Activated CD4-positive, alpha-beta T cell treated with anti-CD3 and anti-CD28 coated beads for 36 hours (primary cell): ENCODE results near the gene CEP112. TPM values are rescaled to one million over a fixed set of nuclear protein-coding genes. Genes with fewer than 3 reads are reported as not detected.

ENCODE experiments used
- ATAC-seq: fragments of 200-7000 bp; cut with Tn5 transposase; one replicate; pipeline ENCODE4 v1.10.0; 2021; ENCODE audit warnings: mild to moderate bottlenecking, moderate library complexity
- CTCF ChIA-PET: fragments of 350-600 bp; sonication (Branson Sonifier 250); formaldehyde crosslinking; loops from one replicate; lab custom pipeline; 2021; ENCODE audit warnings: antibody characterized with exemption; lab: Charles Lee
- POLR2A ChIA-PET: fragments of 350-600 bp; sonication (Branson Sonifier 250); formaldehyde crosslinking; loops from one replicate; lab custom pipeline; 2021; ENCODE audit warnings: antibody characterized with exemption, inconsistent platforms; lab: Charles Lee
- DNase-seq: peaks from one replicate; pipeline ENCODE4 v3.0.0-alpha.2; 2020
- H3K27ac Mint-ChIP-seq: one replicate; pipeline ENCODE4 v1.8.0; 2021; ENCODE audit warnings: mixed read lengths
- H3K27me3 Mint-ChIP-seq: one replicate; pipeline ENCODE4 v1.8.0; 2021; ENCODE audit warnings: mixed read lengths
- H3K36me3 Mint-ChIP-seq: one replicate; pipeline ENCODE4 v1.8.0; 2021; ENCODE audit warnings: low read depth, mixed read lengths
- H3K4me1 Mint-ChIP-seq: one replicate; pipeline ENCODE4 v1.8.0; 2021; ENCODE audit warnings: mixed read lengths
- H3K4me3 Mint-ChIP-seq: one replicate; pipeline ENCODE4 v1.8.0; 2021; ENCODE audit warnings: mild to moderate bottlenecking, moderate library complexity, mixed read lengths
- H3K9me3 Mint-ChIP-seq: one replicate; pipeline ENCODE4 v1.8.0; 2021; ENCODE audit warnings: low read depth, mixed read lengths
- intact Hi-C, 2 experiments: fragments of 100-400 bp; cut with DNase I in 1 of 2; cut with micrococcal nuclease in 1 of 2; formaldehyde crosslinking; loops; one replicate each; pipeline versions ENCODE4 v1.14.2 to v1.15.1; 2022 to 2024; cut with DNase I, micrococcal nuclease
- total RNA-seq, 2 experiments: library from RNA; stranded (reverse); gene quantifications; one replicate each; pipeline ENCODE4 v1.2.3, GENCODE V29; 2021

The CEP112 gene
- total RNA-seq, 2 experiments from 2014 or later, result 2.2 to 2.8 TPM

DNA sequence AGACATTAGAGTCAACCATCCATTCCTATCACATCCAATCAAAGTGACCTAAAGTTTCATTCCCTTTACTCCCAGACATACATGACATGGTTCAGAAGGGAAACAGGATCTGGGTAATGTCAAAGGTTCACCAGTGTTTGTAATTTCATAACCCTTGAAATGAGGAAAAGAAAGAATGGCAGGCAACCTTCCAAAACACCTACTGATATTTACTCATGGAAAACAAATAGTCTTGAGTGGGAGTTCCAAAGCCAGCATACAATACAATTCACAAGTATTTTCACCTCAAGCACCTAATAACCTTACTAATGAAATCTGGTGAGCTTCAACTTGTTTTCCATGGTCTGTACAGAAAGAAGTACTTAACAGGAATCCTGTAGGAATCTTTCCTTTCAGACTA lies 557.9 kb downstream of the CEP112 start:
- intact Hi-C loops, result no loop called here
- Mint-ChIP-seq H3K27me3 (no peaks in the 10 kb centered on the region), H3K4me3 (no peak overlapping the region), H3K4me1 (peaks cover 2% of the 10 kb centered on the region), H3K9me3 (no peaks in the 10 kb centered on the region), H3K36me3 (no peaks in the 10 kb centered on the region), H3K27ac (no peak overlapping the region)
- CTCF ChIA-PET, result interaction anchor here (2.1 kb wide), 1 partner anchor 12 kb away, joined by 7 read pairs; no protein-coding TSS in a partner anchor
- no peak for DNase-seq
- POLR2A ChIA-PET, result no interaction called here
- ATAC-seq, result no peak

DNA sequence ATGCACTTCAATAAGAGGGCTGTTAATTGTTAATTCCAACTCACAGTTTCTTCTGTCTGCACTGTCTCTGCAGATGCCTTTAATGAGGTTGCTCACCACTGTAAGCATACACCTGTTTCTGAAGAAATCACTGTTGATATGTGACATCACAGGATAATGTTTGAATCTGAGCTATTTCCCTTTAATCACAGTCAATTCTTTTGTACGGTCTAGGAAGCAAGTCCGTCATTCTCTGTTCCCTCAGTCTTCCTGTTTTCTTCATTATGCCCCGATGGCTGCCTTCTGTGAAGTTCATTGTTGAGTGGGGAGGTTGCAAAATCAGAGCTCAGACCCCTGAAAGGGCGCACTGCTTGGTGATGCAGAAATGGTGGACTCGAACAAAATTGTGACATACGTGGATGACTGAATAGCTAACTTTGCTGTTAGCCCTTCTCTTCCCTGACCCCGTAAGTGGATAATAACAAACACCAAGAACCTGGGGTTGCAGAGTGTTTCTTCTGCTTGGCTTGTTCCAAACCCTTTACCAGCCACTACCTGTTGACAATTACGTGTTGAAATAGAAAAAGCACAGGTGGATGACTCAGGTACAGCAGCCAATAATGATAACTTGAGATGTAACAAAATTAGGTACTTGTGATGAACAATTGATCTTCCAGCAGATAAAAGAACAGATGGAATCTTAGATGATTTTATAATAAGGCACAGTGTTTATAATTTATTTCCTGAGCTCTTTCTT lies 558.6 kb downstream of the CEP112 start:
- POLR2A ChIA-PET, result interaction anchor here (0.5 kb wide), 1 partner anchor 612 kb away, joined by 3 read pairs; no protein-coding TSS in a partner anchor
- CTCF ChIA-PET, result interaction anchor here (0.7 to 2.1 kb wide), 2 partner anchors 12 to 56 kb away, joined by 3 to 7 read pairs; no protein-coding TSS in a partner anchor
- Mint-ChIP-seq H3K4me3 (no peak overlapping the region), H3K27ac (no peak overlapping the region), H3K4me1 (peaks cover 2% of the 10 kb centered on the region), H3K27me3 (no peaks in the 10 kb centered on the region), H3K36me3 (no peaks in the 10 kb centered on the region), H3K9me3 (no peaks in the 10 kb centered on the region)
- DNase-seq (no peak), ATAC-seq (no peak)
- intact Hi-C loops, result no loop called here

DNA sequence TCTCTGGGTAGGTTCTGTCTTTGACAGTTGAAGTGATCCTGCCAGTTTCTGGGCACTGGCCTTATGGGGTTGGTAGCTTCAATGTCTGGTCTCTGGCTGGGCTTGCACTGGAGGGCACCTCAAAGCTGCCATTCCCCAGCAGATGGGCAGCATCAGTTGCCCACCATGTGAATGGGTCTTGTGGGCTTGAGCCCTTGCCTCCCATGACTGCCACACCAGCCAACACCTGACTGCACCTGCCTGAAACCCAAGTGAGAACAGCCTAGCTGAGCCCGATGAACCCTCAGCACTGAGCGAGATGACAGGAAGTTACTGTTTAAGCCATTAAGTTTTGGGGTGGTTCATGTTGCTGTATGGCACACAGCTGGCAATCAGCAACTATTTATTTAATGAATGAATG lies 561.4 kb downstream of the CEP112 start:
- Mint-ChIP-seq H3K4me3 (no peak overlapping the region), H3K4me1 (no peaks in the 10 kb centered on the region), H3K27me3 (no peaks in the 10 kb centered on the region), H3K27ac (no peak overlapping the region), H3K9me3 (no peaks in the 10 kb centered on the region), H3K36me3 (no peaks in the 10 kb centered on the region)
- ATAC-seq (no peak), DNase-seq (no peak)
- ChIA-PET POLR2A (no interaction called here), CTCF (interaction anchor here (0.5 to 0.9 kb wide), 3 partner anchors 17 to 357 kb away, joined by 3 to 4 read pairs (median 3); no protein-coding TSS in a partner anchor)
- intact Hi-C loops, result no loop called here

GRCh38 chr17:65629234-65629690 lies 562.7 kb downstream of the CEP112 start:
- ATAC-seq, result no peak
- H3K27ac Mint-ChIP-seq, result no peak overlapping the region
- H3K4me1 Mint-ChIP-seq, result no peaks in the 10 kb centered on the region
- CTCF ChIA-PET, result no interaction called here
- no peaks in the 10 kb centered on the region for H3K36me3 Mint-ChIP-seq
- POLR2A ChIA-PET, result no interaction called here
- no peak overlapping the region for H3K4me3 Mint-ChIP-seq
- no peak for DNase-seq
- intact Hi-C loops, result no loop called here
- no peaks in the 10 kb centered on the region for H3K9me3 Mint-ChIP-seq
- no peaks in the 10 kb centered on the region for H3K27me3 Mint-ChIP-seq

GRCh38 chr17:65628644-65629036 lies 563.3 kb downstream of the CEP112 start:
- Mint-ChIP-seq H3K27me3 (no peaks in the 10 kb centered on the region), H3K27ac (no peak overlapping the region), H3K9me3 (no peaks in the 10 kb centered on the region), H3K4me1 (no peaks in the 10 kb centered on the region), H3K4me3 (no peak overlapping the region), H3K36me3 (no peaks in the 10 kb centered on the region)
- ATAC-seq, result no peak
- ChIA-PET POLR2A (no interaction called here), CTCF (no interaction called here)
- intact Hi-C loops, result no loop called here
- no peak for DNase-seq

DNA sequence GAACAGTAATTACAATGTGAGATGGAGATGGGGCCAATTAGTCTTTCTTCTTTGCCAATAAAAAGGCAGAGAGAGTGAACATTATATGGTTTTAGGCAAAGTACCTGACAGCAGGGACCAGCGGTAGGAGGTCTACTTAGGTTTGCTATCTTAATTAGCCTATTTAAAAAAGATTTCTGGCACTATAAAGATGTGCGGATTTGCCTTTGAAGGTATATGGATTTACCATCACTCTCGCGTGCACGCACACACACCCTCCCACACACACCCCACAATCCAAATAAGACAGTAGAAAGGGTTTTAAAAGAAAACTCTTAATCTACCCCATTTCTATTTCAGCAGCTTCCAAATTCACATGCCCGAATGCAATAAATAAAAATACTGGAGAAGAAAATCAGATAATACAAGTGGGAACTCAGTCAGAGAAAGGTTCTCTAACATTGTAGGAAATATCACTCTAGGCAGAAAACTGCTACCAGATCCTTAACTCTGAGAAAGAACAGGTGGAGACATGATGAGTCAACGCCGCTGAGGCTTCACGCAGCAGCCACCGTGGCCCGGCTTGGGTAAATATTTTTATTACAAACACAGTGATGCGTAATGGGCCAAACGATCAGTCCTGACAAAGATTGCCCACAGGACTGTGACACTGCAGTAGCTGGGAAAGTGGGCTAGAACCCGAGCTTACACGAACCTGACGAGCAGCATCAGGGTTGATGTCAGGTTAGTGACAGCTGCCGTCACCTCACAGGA lies 563.9 kb downstream of the CEP112 start:
- POLR2A ChIA-PET, result interaction anchor here (0.7 kb wide), 1 partner anchor 472 kb away, joined by 3 read pairs; no protein-coding TSS in a partner anchor
- no peaks in the 10 kb centered on the region for H3K9me3 Mint-ChIP-seq
- no peak overlapping the region for H3K4me3 Mint-ChIP-seq

GRCh38 chr17:65627108-65627507 lies 564.8 kb downstream of the CEP112 start:
- intact Hi-C loops, result no loop called here
- H3K9me3 Mint-ChIP-seq, result no peaks in the 10 kb centered on the region
- ChIA-PET CTCF (no interaction called here), POLR2A (interaction anchor here (0.7 kb wide), 1 partner anchor 471 kb away, joined by 3 read pairs; no protein-coding TSS in a partner anchor)
- no peak for DNase-seq
- H3K4me3 Mint-ChIP-seq, result no peak overlapping the region
- no peaks in the 10 kb centered on the region for H3K36me3 Mint-ChIP-seq
- H3K27me3 Mint-ChIP-seq, result no peaks in the 10 kb centered on the region
- no peak for ATAC-seq
- no peak overlapping the region for H3K27ac Mint-ChIP-seq
- H3K4me1 Mint-ChIP-seq, result no peaks in the 10 kb centered on the region

More for the DNA sequence above, 563.9 kb downstream of the CEP112 start:
- Mint-ChIP-seq H3K27ac (no peak overlapping the region), H3K27me3 (no peaks in the 10 kb centered on the region), H3K36me3 (no peaks in the 10 kb centered on the region), H3K4me1 (no peaks in the 10 kb centered on the region)
- no peak for ATAC-seq
- DNase-seq, result no peak
- CTCF ChIA-PET, result no interaction called here
- intact Hi-C loops, result no loop called here

GRCh38 chr17:65626451-65626850 lies 565.5 kb downstream of the CEP112 start:
- CTCF ChIA-PET, result interaction anchor here (1.4 kb wide), 1 partner anchor 169 kb away, joined by 4 read pairs; no protein-coding TSS in a partner anchor
- Mint-ChIP-seq H3K9me3 (no peaks in the 10 kb centered on the region), H3K4me1 (no peaks in the 10 kb centered on the region), H3K27ac (no peak overlapping the region), H3K36me3 (no peaks in the 10 kb centered on the region), H3K27me3 (no peaks in the 10 kb centered on the region), H3K4me3 (no peak overlapping the region)
- DNase-seq (no peak), ATAC-seq (no peak)
- intact Hi-C loops, result no loop called here
- POLR2A ChIA-PET, result no interaction called here

GRCh38 chr17:65618516-65618915 lies 573.4 kb downstream of the CEP112 start:
- Mint-ChIP-seq H3K27me3 (no peaks in the 10 kb centered on the region), H3K9me3 (no peaks in the 10 kb centered on the region), H3K36me3 (no peaks in the 10 kb centered on the region), H3K27ac (no peak overlapping the region), H3K4me3 (no peak overlapping the region), H3K4me1 (no peaks in the 10 kb centered on the region)
- intact Hi-C loops, result no loop called here
- ChIA-PET POLR2A (no interaction called here), CTCF (no interaction called here)
- ATAC-seq (no peak), DNase-seq (no peak)

DNA sequence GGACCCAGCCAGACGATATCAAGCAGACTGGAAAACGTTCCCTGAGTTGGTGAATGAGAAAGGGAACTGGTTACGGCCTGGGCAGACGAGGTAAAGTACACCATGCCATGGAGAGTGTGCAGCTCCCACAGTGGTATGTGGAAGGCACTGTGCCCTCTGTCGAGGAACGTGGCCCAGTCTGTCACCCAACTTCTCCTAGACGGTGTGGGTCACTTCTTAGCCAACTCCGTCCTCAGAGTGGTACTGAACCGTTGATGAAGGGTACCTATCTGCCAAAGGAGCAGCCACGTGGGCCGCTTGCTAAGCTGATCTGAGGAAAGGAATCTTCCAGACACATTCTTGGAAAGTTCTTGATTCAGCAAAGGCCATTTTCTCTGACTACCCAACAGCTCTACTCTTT lies 574.4 kb downstream of the CEP112 start:
- Mint-ChIP-seq H3K27me3 (no peaks in the 10 kb centered on the region), H3K27ac (no peak overlapping the region), H3K9me3 (no peaks in the 10 kb centered on the region), H3K4me1 (no peaks in the 10 kb centered on the region), H3K4me3 (no peak overlapping the region), H3K36me3 (no peaks in the 10 kb centered on the region)
- ATAC-seq (no peak), DNase-seq (no peak)
- ChIA-PET CTCF (no interaction called here), POLR2A (no interaction called here)
- intact Hi-C loops, result no loop called here

GRCh38 chr17:65609749-65610148 lies 582.2 kb downstream of the CEP112 start:
- Mint-ChIP-seq H3K36me3 (no peaks in the 10 kb centered on the region), H3K4me1 (no peaks in the 10 kb centered on the region), H3K4me3 (no peak overlapping the region), H3K9me3 (no peaks in the 10 kb centered on the region), H3K27me3 (no peaks in the 10 kb centered on the region), H3K27ac (no peak overlapping the region)
- CTCF ChIA-PET, result interaction anchor here (0.8 kb wide), 1 partner anchor 404 kb away, joined by 3 read pairs; no protein-coding TSS in a partner anchor
- DNase-seq, result no peak
- ATAC-seq, result no peak
- intact Hi-C loops, result no loop called here
- POLR2A ChIA-PET, result no interaction called here
